Measurements from ENCODE around the gene EBF3. TPM values are rescaled to one million over a fixed set of nuclear protein-coding genes. Genes with fewer than 3 reads are reported as not detected.

Gene EBF3
- total RNA-seq, 1 donor from 2014 or later: not detected

DNA sequence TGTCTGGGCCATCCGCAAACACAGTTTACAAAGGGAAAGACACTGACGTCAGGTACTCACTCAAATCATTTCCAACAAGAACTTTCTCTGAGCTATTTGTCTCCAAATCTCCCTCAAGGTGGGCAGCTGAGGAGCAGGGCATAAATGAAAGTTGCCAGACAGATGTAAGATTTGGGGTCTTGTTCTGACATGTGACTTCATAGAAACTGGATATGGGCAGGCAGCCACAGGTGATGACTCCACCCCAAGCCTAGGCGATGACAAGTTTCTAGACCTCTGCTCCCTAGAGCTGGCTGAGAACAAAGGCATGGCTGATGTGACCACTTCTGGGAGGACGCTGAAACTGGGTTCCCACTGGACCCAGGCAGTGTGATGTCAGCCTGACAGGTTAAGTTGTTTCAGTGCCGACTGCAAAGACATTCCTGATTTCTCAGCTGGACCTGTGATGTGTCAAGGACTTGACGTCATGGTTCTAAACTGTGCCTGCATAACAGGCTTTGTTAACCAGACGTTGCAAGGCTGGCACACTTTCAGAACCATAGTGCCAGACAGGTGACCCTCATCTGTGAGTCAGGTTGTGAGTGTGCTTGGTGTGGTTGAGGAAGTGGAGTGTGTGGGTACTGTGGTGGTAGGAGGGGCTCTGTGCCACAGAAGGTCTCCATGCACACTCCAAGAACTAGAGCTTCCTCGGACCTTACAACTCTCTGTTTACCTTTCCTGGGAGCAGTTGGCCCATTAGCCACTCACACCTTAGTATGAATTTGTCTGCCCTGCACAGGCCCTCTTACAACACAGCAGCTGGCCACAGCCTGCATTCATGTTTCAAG lies 39.9 kb upstream of the EBF3 start:
- TF ChIP-seq, protein P1, sequence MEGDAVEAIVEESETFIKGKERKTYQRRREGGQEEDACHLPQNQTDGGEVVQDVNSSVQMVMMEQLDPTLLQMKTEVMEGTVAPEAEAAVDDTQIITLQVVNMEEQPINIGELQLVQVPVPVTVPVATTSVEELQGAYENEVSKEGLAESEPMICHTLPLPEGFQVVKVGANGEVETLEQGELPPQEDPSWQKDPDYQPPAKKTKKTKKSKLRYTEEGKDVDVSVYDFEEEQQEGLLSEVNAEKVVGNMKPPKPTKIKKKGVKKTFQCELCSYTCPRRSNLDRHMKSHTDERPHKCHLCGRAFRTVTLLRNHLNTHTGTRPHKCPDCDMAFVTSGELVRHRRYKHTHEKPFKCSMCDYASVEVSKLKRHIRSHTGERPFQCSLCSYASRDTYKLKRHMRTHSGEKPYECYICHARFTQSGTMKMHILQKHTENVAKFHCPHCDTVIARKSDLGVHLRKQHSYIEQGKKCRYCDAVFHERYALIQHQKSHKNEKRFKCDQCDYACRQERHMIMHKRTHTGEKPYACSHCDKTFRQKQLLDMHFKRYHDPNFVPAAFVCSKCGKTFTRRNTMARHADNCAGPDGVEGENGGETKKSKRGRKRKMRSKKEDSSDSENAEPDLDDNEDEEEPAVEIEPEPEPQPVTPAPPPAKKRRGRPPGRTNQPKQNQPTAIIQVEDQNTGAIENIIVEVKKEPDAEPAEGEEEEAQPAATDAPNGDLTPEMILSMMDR (IDR thresholded peaks at IDR 0.05; ENCODE audit: insufficient read depth, low read length, poor library complexity, severe bottlenecking): no peak
- Histone ChIP-seq H3K4me3 (ENCODE audit: low read depth, low read length) (no peak overlapping the region), H3K36me3 (ENCODE audit: control insufficient read depth, insufficient read depth, low read length) (no peaks in the 10 kb centered on the region), H3K27me3 (ENCODE audit: control insufficient read depth, insufficient read depth, low read length) (no peaks in the 10 kb centered on the region)
- DNase-seq (ENCODE audit: low read depth): no peak

- TF ChIP-seq, protein P1 (IDR thresholded peaks at IDR 0.05; ENCODE audit: insufficient read depth, low read length, poor library complexity, severe bottlenecking): no peak
- DNase-seq (ENCODE audit: low read depth): no peak
Observed at GRCh38 chr10:130003166-130003565, 39.1 kb upstream of the EBF3 start.

GRCh38 chr10:130002606-130003005 lies 38.5 kb upstream of the EBF3 start:
- DNase-seq (ENCODE audit: low read depth): no peak
- Histone ChIP-seq H3K4me3 (ENCODE audit: low read depth, low read length) (no peak overlapping the region), H3K27me3 (ENCODE audit: control insufficient read depth, insufficient read depth, low read length) (no peaks in the 10 kb centered on the region), H3K36me3 (ENCODE audit: control insufficient read depth, insufficient read depth, low read length) (no peaks in the 10 kb centered on the region)
- TF ChIP-seq, protein P1 (IDR thresholded peaks at IDR 0.05; ENCODE audit: insufficient read depth, low read length, poor library complexity, severe bottlenecking): no peak

More at GRCh38 chr10:130003166-130003565, 39.1 kb upstream of the EBF3 start:
- H3K36me3 ChIP-seq (ENCODE audit: control insufficient read depth, insufficient read depth, low read length): no peaks in the 10 kb centered on the region
- H3K27me3 ChIP-seq (ENCODE audit: control insufficient read depth, insufficient read depth, low read length): no peaks in the 10 kb centered on the region
- no peak overlapping the region for H3K4me3 ChIP-seq (ENCODE audit: low read depth, low read length)

GRCh38 chr10:130000918-130001317 lies 36.8 kb upstream of the EBF3 start:
- no peaks in the 10 kb centered on the region for H3K36me3 ChIP-seq (ENCODE audit: control insufficient read depth, insufficient read depth, low read length)
- no peak for DNase-seq (ENCODE audit: low read depth)
- no peak overlapping the region for H3K4me3 ChIP-seq (ENCODE audit: low read depth, low read length)
- H3K27me3 ChIP-seq (ENCODE audit: control insufficient read depth, insufficient read depth, low read length): no peaks in the 10 kb centered on the region
- TF ChIP-seq, protein P1 (IDR thresholded peaks at IDR 0.05; ENCODE audit: insufficient read depth, low read length, poor library complexity, severe bottlenecking): no peak

- Histone ChIP-seq H3K36me3 (ENCODE audit: control insufficient read depth, insufficient read depth, low read length) (no peaks in the 10 kb centered on the region), H3K27me3 (ENCODE audit: control insufficient read depth, insufficient read depth, low read length) (no peaks in the 10 kb centered on the region), H3K4me3 (ENCODE audit: low read depth, low read length) (no peak overlapping the region)
- no peak for DNase-seq (ENCODE audit: low read depth)
- TF ChIP-seq, protein P1 (IDR thresholded peaks at IDR 0.05; ENCODE audit: insufficient read depth, low read length, poor library complexity, severe bottlenecking): no peak
Observed at GRCh38 chr10:129999140-129999539, 35.1 kb upstream of the EBF3 start.

DNA sequence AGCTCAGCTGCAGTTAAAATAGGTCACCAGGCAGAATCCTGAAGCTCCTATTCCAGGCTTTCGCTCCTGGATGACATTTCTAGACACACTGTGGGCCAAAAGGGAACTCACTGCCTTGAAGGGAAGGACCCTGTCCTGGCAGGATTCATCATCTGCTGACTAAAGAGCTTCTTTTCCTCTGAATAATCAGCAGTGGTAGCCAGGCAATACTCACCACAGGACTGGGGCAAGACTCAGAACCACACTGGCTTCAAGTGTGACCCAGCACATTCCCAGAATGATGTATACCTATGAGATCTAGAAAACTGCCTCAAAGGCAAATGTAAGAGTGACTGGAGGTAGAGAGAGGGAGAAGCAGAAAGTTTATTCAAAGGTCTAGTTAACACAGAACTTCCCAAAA lies 29.5 kb upstream of the EBF3 start:
- DNase-seq (ENCODE audit: low read depth): no peak
- Histone ChIP-seq H3K27me3 (ENCODE audit: control insufficient read depth, insufficient read depth, low read length) (no peaks in the 10 kb centered on the region), H3K36me3 (ENCODE audit: control insufficient read depth, insufficient read depth, low read length) (no peaks in the 10 kb centered on the region), H3K4me3 (ENCODE audit: low read depth, low read length) (no peak overlapping the region)
- TF ChIP-seq, protein P1 (IDR thresholded peaks at IDR 0.05; ENCODE audit: insufficient read depth, low read length, poor library complexity, severe bottlenecking): no peak

Data from kidney epithelial cell (primary cell).